ENCODE data around the gene RNF44. TPM values are rescaled to one million over a fixed set of nuclear protein-coding genes. Genes with fewer than 3 reads are reported as not detected.

Gene RNF44
- total RNA-seq, 2 experiments from 2014 or later: 61.2 to 164 TPM

DNA sequence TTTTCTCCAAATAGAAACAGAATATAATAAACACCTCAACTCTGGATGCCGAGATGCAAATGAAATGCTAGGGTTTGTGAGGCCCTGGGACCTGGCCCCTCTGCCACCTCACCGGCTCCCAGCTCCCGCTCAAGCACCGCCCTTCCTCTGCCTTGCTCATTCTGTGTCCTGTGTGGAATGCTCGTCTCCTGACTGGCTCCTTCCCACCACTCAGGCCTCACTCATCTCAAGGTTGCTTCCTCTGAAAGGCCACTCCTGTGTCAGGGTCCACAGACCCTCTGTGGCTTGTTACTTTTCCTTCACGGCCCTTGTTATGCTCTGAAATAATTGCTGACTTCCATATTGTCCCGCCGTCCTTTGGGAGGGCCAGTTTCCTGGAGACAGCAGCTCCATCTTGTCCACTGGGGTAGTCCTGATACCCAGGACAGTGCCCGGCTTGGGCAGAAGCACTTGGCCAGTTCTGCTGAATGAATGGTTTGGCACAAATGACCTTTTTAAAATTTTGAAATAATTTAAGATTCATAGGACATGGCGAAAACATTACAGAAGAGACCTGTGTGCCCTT, 15.4 kb downstream of the RNF44 start:
- H3K4me3 ChIP-seq (ENCODE audit: low read depth, low read length, poor library complexity, severe bottlenecking): no peak overlapping the region
- H3K4me2 ChIP-seq (ENCODE audit: low read length): 0 out of 2 replicates have a peak overlapping the region, but pooled peaks have one; percentile 71
- H3K36me3 ChIP-seq (ENCODE audit: insufficient read depth, low read length): peaks cover 17% of the 10 kb centered on the region
- no peaks in the 10 kb centered on the region for H3K9me2 ChIP-seq (ENCODE audit: insufficient read depth, low read length)
- H3K79me2 ChIP-seq (ENCODE audit: insufficient read depth, low read depth, low read length): peaks cover 4% of the 10 kb centered on the region; the same call in 1 of the 2 replicates
- no peaks in the 10 kb centered on the region for H4K20me1 ChIP-seq (ENCODE audit: insufficient read depth, low read length)
- H3K27ac ChIP-seq (ENCODE audit: low read depth, low read length, poor library complexity, severe bottlenecking): no peak overlapping the region
- BruUV-seq (replicated peaks): no TSS peak
- H3K9me3 ChIP-seq (ENCODE audit: low read length): no peaks in the 10 kb centered on the region
- H2AFZ ChIP-seq (ENCODE audit: low read length): peak overlapping the region; percentile 66
- DNase-seq (ENCODE audit: low spot score): no peak
- ChIA-PET CTCF (ENCODE audit: unreplicated experiment) (no interaction called here), POLR2A (no interaction called here)
- peaks cover 37% of the 10 kb centered on the region for H3K4me1 ChIP-seq (ENCODE audit: insufficient read depth, low read length, poor library complexity, severe bottlenecking)
- intact Hi-C loops (cut with micrococcal nuclease; ENCODE audit: unreplicated experiment): no loop called here
- TF ChIP-seq CTCF (conservative IDR thresholded peaks at IDR 0.05; ENCODE audit: low read length) (no peak), EZH2phosphoT487 (IDR thresholded peaks at IDR 0.05; ENCODE audit: borderline replicate concordance, low read depth, low read length) (no peak)

GRCh38 chr5:176521286-176521685, 15.9 kb downstream of the RNF44 start:
- no peaks in the 10 kb centered on the region for H3K79me2 ChIP-seq (ENCODE audit: insufficient read depth, low read depth, low read length)
- H4K20me1 ChIP-seq (ENCODE audit: insufficient read depth, low read length): no peaks in the 10 kb centered on the region
- no peak for DNase-seq (ENCODE audit: low spot score)
- H3K27ac ChIP-seq (ENCODE audit: low read depth, low read length, poor library complexity, severe bottlenecking): no peak overlapping the region
- ChIA-PET POLR2A (no interaction called here), CTCF (ENCODE audit: unreplicated experiment) (no interaction called here)
- peaks cover 12% of the 10 kb centered on the region for H3K36me3 ChIP-seq (ENCODE audit: insufficient read depth, low read length)
- intact Hi-C loops (cut with micrococcal nuclease; ENCODE audit: unreplicated experiment): no loop called here
- BruUV-seq (replicated peaks): no TSS peak
- TF ChIP-seq CTCF (conservative IDR thresholded peaks at IDR 0.05; ENCODE audit: low read length): no peak
- TF ChIP-seq EZH2phosphoT487 (IDR thresholded peaks at IDR 0.05; ENCODE audit: borderline replicate concordance, low read depth, low read length): no peak
- no peaks in the 10 kb centered on the region for H3K9me3 ChIP-seq (ENCODE audit: low read length)
- H3K9me2 ChIP-seq (ENCODE audit: insufficient read depth, low read length): no peaks in the 10 kb centered on the region
- H3K4me2 ChIP-seq (ENCODE audit: low read length): no peak overlapping the region
- H2AFZ ChIP-seq (ENCODE audit: low read length): peak overlapping the region; percentile 66; the same call in 1 of the 2 replicates
- peaks cover 32% of the 10 kb centered on the region for H3K4me1 ChIP-seq (ENCODE audit: insufficient read depth, low read length, poor library complexity, severe bottlenecking)
- no peak overlapping the region for H3K4me3 ChIP-seq (ENCODE audit: low read depth, low read length, poor library complexity, severe bottlenecking)

GRCh38 chr5:176519810-176520720, 17.1 kb downstream of the RNF44 start:
- no peak for DNase-seq (ENCODE audit: low spot score)
- no peak overlapping the region for H3K27ac ChIP-seq (ENCODE audit: low read depth, low read length, poor library complexity, severe bottlenecking)
- ChIA-PET POLR2A (no interaction called here), CTCF (ENCODE audit: unreplicated experiment) (no interaction called here)
- H3K36me3 ChIP-seq (ENCODE audit: insufficient read depth, low read length): peaks cover 2% of the 10 kb centered on the region
- no peak overlapping the region for H2AFZ ChIP-seq (ENCODE audit: low read length)
- no peak for TF ChIP-seq EZH2phosphoT487 (IDR thresholded peaks at IDR 0.05; ENCODE audit: borderline replicate concordance, low read depth, low read length)
- TF ChIP-seq CTCF (conservative IDR thresholded peaks at IDR 0.05; ENCODE audit: low read length): no peak
- BruUV-seq (replicated peaks): no TSS peak
- no peaks in the 10 kb centered on the region for H3K9me3 ChIP-seq (ENCODE audit: low read length)
- H3K4me1 ChIP-seq (ENCODE audit: insufficient read depth, low read length, poor library complexity, severe bottlenecking): peaks cover 37% of the 10 kb centered on the region
- no peak overlapping the region for H3K4me2 ChIP-seq (ENCODE audit: low read length)
- no peaks in the 10 kb centered on the region for H3K79me2 ChIP-seq (ENCODE audit: insufficient read depth, low read depth, low read length)
- no peaks in the 10 kb centered on the region for H4K20me1 ChIP-seq (ENCODE audit: insufficient read depth, low read length)
- H3K4me3 ChIP-seq (ENCODE audit: low read depth, low read length, poor library complexity, severe bottlenecking): no peak overlapping the region
- no peaks in the 10 kb centered on the region for H3K9me2 ChIP-seq (ENCODE audit: insufficient read depth, low read length)
- intact Hi-C loops (cut with micrococcal nuclease; ENCODE audit: unreplicated experiment): no loop called here
